K562 (cell line): ENCODE data around the gene DBP. TPM values are rescaled to one million over a fixed set of nuclear protein-coding genes. Genes with fewer than 3 reads are reported as not detected.

Source experiments
- ARID4B ChIP-seq: sonication (generic); formaldehyde crosslinking; IDR thresholded peaks from 2 replicates; pipeline ENCODE4 v1.8.0; 2022; ENCODE audit warnings: mild to moderate bottlenecking, missing genetic modification reagents
- CBX2 ChIP-seq: fragments of 200-600 bp; sonication (generic); IDR thresholded peaks from one replicate; pipeline ENCODE4 v1.6.1; 2012; ENCODE audit warnings: mild to moderate bottlenecking, low read length, inconsistent platforms; ENCODE audit not compliant: insufficient read depth, poor library complexity, severe bottlenecking
- EP300 ChIP-seq: IDR thresholded peaks from 2 replicates; pipeline ENCODE4 v1.6.1; 2012; ENCODE audit warnings: low read length, improper control_type of control experiment
- ETV5 ChIP-seq: sonication (generic); formaldehyde crosslinking; IDR thresholded peaks from 2 replicates; pipeline ENCODE4 v1.4.0; 2020; ENCODE audit warnings: low read depth, mild to moderate bottlenecking, missing genetic modification reagents
- HDAC3 ChIP-seq: fragments of 450-650 bp; IDR thresholded peaks from 2 replicates; pipeline ENCODE4 v1.6.1; 2018; ENCODE audit warnings: borderline replicate concordance, mild to moderate bottlenecking, moderate library complexity; ENCODE audit not compliant: partially characterized antibody
- HDGF ChIP-seq: fragments of 450-650 bp; IDR thresholded peaks from 2 replicates; pipeline ENCODE4 v1.6.1; 2016
- PKNOX1 ChIP-seq: fragments of 450-650 bp; IDR thresholded peaks from 2 replicates; pipeline ENCODE4 v1.6.1; 2016
- RBM34 ChIP-seq: fragments of 200-400 bp; formaldehyde crosslinking; IDR thresholded peaks from 2 replicates; pipeline ENCODE4 v1.6.1; 2018; ENCODE audit warnings: low read length, borderline replicate concordance; ENCODE audit not compliant: insufficient read depth
- SMARCB1 ChIP-seq: IDR thresholded peaks from 2 replicates; pipeline ENCODE4 v1.6.1; 2011; ENCODE audit warnings: improper control_type of control experiment, low read depth; ENCODE audit not compliant: insufficient read length
- SREBF1 ChIP-seq: fragments of 150-350 bp; IDR thresholded peaks from 2 replicates; pipeline ENCODE4 v1.6.1; 2014; ENCODE audit warnings: antibody characterized with exemption, low read depth, low read length, borderline replicate concordance
- ZNF445 ChIP-seq: fragments of 250-450 bp; sonication (Bioruptor Pico); IDR thresholded peaks from 2 replicates; pipeline ENCODE4 v1.4.0; 2020; ENCODE audit warnings: low read depth, mild to moderate bottlenecking, moderate library complexity
- polyA plus RNA-seq, 8 experiments: library from polyadenylated mRNA; depleted of rRNA in 4 of 8; stranded (reverse) in 5 of 8; unstranded in 3 of 8; fragments of >200 nt; fragmentation: Nextera tagmentation in 2 of 8; fragmentation: Illumina TruSeq in 1 of 8; extraction: Ambion mirVana in 2 of 8; extraction: Trizol in 1 of 8; gene quantifications; 2 replicates each; pipeline versions ENCODE4 v1.2.1 to v1.2.3, GENCODE V29; 2011 to 2014; ENCODE audit warnings: inconsistent platforms in 1 of 8, missing spikeins in 1 of 8
- total RNA-seq, 7 experiments: library from RNA; depleted of rRNA in 6 of 7; stranded (reverse); fragments of >200 nt in 6 of 7; fragmentation: Illumina TruSeq in 2 of 7; extraction: Trizol in 2 of 7; gene quantifications; 2 replicates each; pipeline versions ENCODE4 v1.2.1 to v1.2.3, GENCODE V29; 2011 to 2021; ENCODE audit warnings: low replicate concordance in 1 of 7
- TF ChIP-seq, protein P1 (sequence below): fragments of 450-650 bp; IDR thresholded peaks from 2 replicates; pipeline ENCODE4 v1.6.1; 2017; ENCODE audit warnings: antibody characterized with exemption, mild to moderate bottlenecking
- TF ChIP-seq, protein P2 (sequence below): fragments of 250-450 bp; sonication (Bioruptor Pico); IDR thresholded peaks from 2 replicates; pipeline ENCODE4 v1.5.0; 2021
- TF ChIP-seq, protein P3 (sequence below): fragments of 450-650 bp; IDR thresholded peaks from 2 replicates; pipeline ENCODE4 v1.7.0; 2016; ENCODE audit warnings: borderline replicate concordance

The DBP gene
- total and polyA plus RNA-seq, 9 of the 15 experiments (the other 6 are each of a cell fraction or from before 2014, with no cell fraction given): 0.25 to 5.5 (median 1.8) TPM

DNA sequence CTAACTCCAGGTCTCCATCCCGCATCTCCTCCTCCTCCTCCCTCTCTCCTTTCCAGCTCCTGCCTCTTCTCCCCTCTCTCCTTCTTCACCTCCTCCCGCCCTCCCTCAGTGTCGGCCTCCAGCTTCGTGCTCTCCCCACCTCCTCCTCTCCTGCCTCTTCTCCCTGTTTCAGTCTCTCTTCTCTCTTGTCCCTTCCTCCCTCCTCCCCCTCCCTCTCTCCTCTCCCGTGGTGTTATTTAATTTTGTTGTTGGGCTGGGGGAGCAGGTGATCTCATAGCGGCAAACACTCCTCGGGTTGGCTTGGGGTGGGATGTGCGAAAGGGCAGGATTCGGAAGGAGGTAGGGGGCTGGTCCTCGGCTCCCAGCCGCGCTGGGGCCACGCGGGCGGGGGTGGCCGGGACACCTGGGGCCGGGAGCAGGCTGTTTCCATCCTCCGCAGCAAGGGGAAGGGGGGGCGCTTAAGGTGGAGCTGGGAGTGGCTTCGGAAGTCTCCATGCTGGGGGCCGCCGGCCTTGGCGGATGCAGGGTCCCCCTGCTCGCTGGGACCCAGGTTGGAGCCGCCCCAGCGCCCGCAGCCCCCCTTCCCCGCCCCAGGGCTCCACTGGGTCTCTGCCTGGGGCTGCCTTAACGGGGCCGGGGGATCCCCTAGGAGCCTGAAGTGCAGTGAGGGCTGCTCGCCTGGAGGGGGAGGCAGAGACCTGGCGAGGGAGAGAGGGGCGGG lies 9.0 kb upstream of the DBP start, which contains the start of gene CA11 (continued):
- TF ChIP-seq, protein P1, sequence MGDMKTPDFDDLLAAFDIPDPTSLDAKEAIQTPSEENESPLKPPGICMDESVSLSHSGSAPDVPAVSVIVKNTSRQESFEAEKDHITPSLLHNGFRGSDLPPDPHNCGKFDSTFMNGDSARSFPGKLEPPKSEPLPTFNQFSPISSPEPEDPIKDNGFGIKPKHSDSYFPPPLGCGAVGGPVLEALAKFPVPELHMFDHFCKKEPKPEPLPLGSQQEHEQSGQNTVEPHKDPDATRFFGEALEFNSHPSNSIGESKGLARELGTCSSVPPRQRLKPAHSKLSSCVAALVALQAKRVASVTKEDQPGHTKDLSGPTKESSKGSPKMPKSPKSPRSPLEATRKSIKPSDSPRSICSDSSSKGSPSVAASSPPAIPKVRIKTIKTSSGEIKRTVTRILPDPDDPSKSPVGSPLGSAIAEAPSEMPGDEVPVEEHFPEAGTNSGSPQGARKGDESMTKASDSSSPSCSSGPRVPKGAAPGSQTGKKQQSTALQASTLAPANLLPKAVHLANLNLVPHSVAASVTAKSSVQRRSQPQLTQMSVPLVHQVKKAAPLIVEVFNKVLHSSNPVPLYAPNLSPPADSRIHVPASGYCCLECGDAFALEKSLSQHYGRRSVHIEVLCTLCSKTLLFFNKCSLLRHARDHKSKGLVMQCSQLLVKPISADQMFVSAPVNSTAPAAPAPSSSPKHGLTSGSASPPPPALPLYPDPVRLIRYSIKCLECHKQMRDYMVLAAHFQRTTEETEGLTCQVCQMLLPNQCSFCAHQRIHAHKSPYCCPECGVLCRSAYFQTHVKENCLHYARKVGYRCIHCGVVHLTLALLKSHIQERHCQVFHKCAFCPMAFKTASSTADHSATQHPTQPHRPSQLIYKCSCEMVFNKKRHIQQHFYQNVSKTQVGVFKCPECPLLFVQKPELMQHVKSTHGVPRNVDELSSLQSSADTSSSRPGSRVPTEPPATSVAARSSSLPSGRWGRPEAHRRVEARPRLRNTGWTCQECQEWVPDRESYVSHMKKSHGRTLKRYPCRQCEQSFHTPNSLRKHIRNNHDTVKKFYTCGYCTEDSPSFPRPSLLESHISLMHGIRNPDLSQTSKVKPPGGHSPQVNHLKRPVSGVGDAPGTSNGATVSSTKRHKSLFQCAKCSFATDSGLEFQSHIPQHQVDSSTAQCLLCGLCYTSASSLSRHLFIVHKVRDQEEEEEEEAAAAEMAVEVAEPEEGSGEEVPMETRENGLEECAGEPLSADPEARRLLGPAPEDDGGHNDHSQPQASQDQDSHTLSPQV: no peak
- no peak for TF ChIP-seq SREBF1
- no peak for TF ChIP-seq SMARCB1
- TF ChIP-seq PKNOX1: peak; percentile 19; the same call in 1 of the 2 replicates
- TF ChIP-seq, protein P2, sequence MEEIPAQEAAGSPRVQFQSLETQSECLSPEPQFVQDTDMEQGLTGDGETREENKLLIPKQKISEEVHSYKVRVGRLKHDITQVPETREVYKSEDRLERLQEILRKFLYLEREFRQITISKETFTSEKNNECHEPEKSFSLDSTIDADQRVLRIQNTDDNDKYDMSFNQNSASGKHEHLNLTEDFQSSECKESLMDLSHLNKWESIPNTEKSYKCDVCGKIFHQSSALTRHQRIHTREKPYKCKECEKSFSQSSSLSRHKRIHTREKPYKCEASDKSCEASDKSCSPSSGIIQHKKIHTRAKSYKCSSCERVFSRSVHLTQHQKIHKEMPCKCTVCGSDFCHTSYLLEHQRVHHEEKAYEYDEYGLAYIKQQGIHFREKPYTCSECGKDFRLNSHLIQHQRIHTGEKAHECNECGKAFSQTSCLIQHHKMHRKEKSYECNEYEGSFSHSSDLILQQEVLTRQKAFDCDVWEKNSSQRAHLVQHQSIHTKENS: no peak
- no peak for TF ChIP-seq ARID4B (CRISPR knock-in tag)
- TF ChIP-seq EP300: no peak
- TF ChIP-seq HDAC3: no peak
- TF ChIP-seq HDGF: peak; percentile 94
- no peak for TF ChIP-seq RBM34
- no peak for TF ChIP-seq ETV5 (CRISPR knock-in tag)
- TF ChIP-seq CBX2: no peak
- TF ChIP-seq ZNF445 (CRISPR knock-in tag): no peak
- TF ChIP-seq, protein P3, sequence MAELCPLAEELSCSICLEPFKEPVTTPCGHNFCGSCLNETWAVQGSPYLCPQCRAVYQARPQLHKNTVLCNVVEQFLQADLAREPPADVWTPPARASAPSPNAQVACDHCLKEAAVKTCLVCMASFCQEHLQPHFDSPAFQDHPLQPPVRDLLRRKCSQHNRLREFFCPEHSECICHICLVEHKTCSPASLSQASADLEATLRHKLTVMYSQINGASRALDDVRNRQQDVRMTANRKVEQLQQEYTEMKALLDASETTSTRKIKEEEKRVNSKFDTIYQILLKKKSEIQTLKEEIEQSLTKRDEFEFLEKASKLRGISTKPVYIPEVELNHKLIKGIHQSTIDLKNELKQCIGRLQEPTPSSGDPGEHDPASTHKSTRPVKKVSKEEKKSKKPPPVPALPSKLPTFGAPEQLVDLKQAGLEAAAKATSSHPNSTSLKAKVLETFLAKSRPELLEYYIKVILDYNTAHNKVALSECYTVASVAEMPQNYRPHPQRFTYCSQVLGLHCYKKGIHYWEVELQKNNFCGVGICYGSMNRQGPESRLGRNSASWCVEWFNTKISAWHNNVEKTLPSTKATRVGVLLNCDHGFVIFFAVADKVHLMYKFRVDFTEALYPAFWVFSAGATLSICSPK: 0 out of 2 replicates have a peak, but pooled peaks have one; percentile 69
